Effector CD4-positive, alpha-beta T cell (primary cell): ENCODE data around the gene BAAT.
A peak's percentile ranks its signal among the peaks of the same experiment; 100 is the strongest.

Experiments
- DNase-seq: peaks from one replicate; pipeline ENCODE4 v3.0.0-alpha.2; 2020

BAAT gene

GRCh38 chr9:101398068-101398929, 13.5 kb upstream of the BAAT start, which contains the start of the genes MRPL50 and ZNF189:
TSS of gene MRPL50 (minus strand) at chr9:101398618. CDS start at chr9:101398592, 26 bp downstream.
TSS of gene ZNF189 (plus strand) at chr9:101398851. CDS start at chr9:101399157, 306 bp downstream.
- DNase-seq, result peak; percentile 99

- DNase-seq, result no peak
These were observed 12.9 kb upstream of the BAAT start for GRCh38 chr9:101397746-101398067.

GRCh38 chr9:101394687-101395086, 9.9 kb upstream of the BAAT start:
- DNase-seq, result no peak

GRCh38 chr9:101393135-101393534, 8.3 kb upstream of the BAAT start:
- DNase-seq, result no peak

- DNase-seq, result no peak
These were observed 3.7 kb upstream of the BAAT start for GRCh38 chr9:101388507-101388993.

GRCh38 chr9:101387871-101388506, 3.2 kb upstream of the BAAT start:
- peak; percentile 7 for DNase-seq

GRCh38 chr9:101383361-101383760, 1.4 kb downstream of the BAAT start:
- no peak for DNase-seq

GRCh38 chr9:101381833-101382342, 2.9 kb downstream of the BAAT start:
- no peak for DNase-seq

GRCh38 chr9:101381118-101381517, 3.7 kb downstream of the BAAT start:
- no peak for DNase-seq

GRCh38 chr9:101380295-101380694, 4.5 kb downstream of the BAAT start:
- no peak for DNase-seq

GRCh38 chr9:101376111-101376848, 8.5 kb downstream of the BAAT start:
- DNase-seq, result no peak

GRCh38 chr9:101375546-101375945, 9.3 kb downstream of the BAAT start:
- DNase-seq, result no peak

GRCh38 chr9:101372327-101373118, 12.3 kb downstream of the BAAT start:
- no peak for DNase-seq

GRCh38 chr9:101371813-101372212, 13.0 kb downstream of the BAAT start:
- DNase-seq, result no peak

- no peak for DNase-seq
These were observed 14.8 kb downstream of the BAAT start for GRCh38 chr9:101369884-101370531.

GRCh38 chr9:101369286-101369685, 15.5 kb downstream of the BAAT start:
- no peak for DNase-seq

GRCh38 chr9:101367323-101367722, 17.5 kb downstream of the BAAT start:
- DNase-seq, result no peak

- no peak for DNase-seq
These were observed 18.6 kb downstream of the BAAT start for GRCh38 chr9:101366038-101366756.

GRCh38 chr9:101365181-101365580, 19.6 kb downstream of the BAAT start:
- no peak for DNase-seq

- DNase-seq, result no peak
These were observed 22.4 kb downstream of the BAAT start for GRCh38 chr9:101362450-101362849.

GRCh38 chr9:101360647-101361046, 24.2 kb downstream of the BAAT start:
- DNase-seq, result no peak
